T-cell (primary cell): ENCODE measurements around the gene POLR1E. TPM values are rescaled to one million over a fixed set of nuclear protein-coding genes. Genes with fewer than 3 reads are reported as not detected.
"Not testable (repeated sequence)": the region's sequence is repeated elsewhere in the genome, so short reads cannot be mapped to it uniquely, and the experiment has no call there.

Experiments
- ATAC-seq, 4 experiments: fragments of 200-7000 bp in 3 of 4; fragments of 150-1000 bp in 1 of 4; cut with Tn5 transposase; replicated peaks in 1 of 4; 1 replicate in 3 of 4; 2 replicates in 1 of 4; pipeline ENCODE4 v1.10.0; 2021; ENCODE audit warnings: moderate library complexity in 3 of 4, mild to moderate bottlenecking in 2 of 4, moderate number of reproducible peaks in 1 of 4
- CTCF ChIA-PET, 2 donors: fragments of 300-600 bp; sonication (Branson Sonifier 250); formaldehyde crosslinking; loops; one replicate each; lab custom pipeline; 2022; ENCODE audit warnings: antibody characterized with exemption in 2 of 2; lab: Charles Lee
- POLR2A ChIA-PET, 2 donors: fragments of 300-600 bp; sonication (Branson Sonifier 250); formaldehyde crosslinking; loops; one replicate each; lab custom pipeline; 2022; ENCODE audit warnings: antibody characterized with exemption in 2 of 2; lab: Charles Lee
- DNase-seq, 35 experiments: peaks; one replicate each; pipeline versions ENCODE4 v3.0.0 to v3.0.0-alpha.2; 2013 to 2023
- H3K27ac ChIP-seq: one replicate; pipeline ENCODE4 v1.5.1; 2013; ENCODE audit warnings: low read length
- H3K27me3 ChIP-seq, 2 experiments: replicated peaks in 1 of 2; 1 replicate in 1 of 2; 2 replicates in 1 of 2; pipeline versions ENCODE4 v1.6.1 to v1.7.0; 2013; ENCODE audit warnings: low read length in 1 of 2, mixed read lengths in 1 of 2; ENCODE audit not compliant: control insufficient read depth in 2 of 2, insufficient read depth in 2 of 2; ENCODE audit errors: extremely low read depth in 1 of 2
- H3K36me3 ChIP-seq, 2 donors: 1 replicate in 1 of 2; 2 replicates in 1 of 2; pipeline versions ENCODE4 v1.6.1 to v1.7.0; 2013; ENCODE audit warnings: low read length in 1 of 2; ENCODE audit not compliant: control insufficient read depth in 2 of 2, insufficient read depth in 1 of 2; ENCODE audit errors: extremely low read depth in 1 of 2
- H3K4me1 ChIP-seq, 2 experiments: 1 replicate in 1 of 2; 2 replicates in 1 of 2; pipeline versions ENCODE4 v1.6.1 to v1.7.0; 2013; ENCODE audit warnings: low read length in 2 of 2, mixed read lengths in 1 of 2; ENCODE audit not compliant: insufficient read depth in 2 of 2, control insufficient read depth in 1 of 2; ENCODE audit errors: extremely low read depth in 1 of 2
- H3K4me3 ChIP-seq, 2 donors: 1 replicate in 1 of 2; 2 replicates in 1 of 2; pipeline versions ENCODE4 v1.5.1 to v1.7.0; 2013; ENCODE audit warnings: mild to moderate bottlenecking in 2 of 2, low read length in 1 of 2, moderate library complexity in 1 of 2; ENCODE audit not compliant: control insufficient read depth in 1 of 2; ENCODE audit errors: extremely low read depth in 1 of 2
- H3K9me3 ChIP-seq: 2 replicates; pipeline ENCODE4 v1.7.0; 2013
- H3K27ac Mint-ChIP-seq, 2 donors: one replicate each; pipeline ENCODE4 v1.8.0; 2020 to 2021; ENCODE audit warnings: mild to moderate bottlenecking in 2 of 2, mixed read lengths in 2 of 2
- H3K27me3 Mint-ChIP-seq, 2 donors: one replicate each; pipeline ENCODE4 v1.8.0; 2021 to 2022; ENCODE audit warnings: mixed read lengths in 2 of 2
- H3K36me3 Mint-ChIP-seq: one replicate; pipeline ENCODE4 v1.8.0; 2021; ENCODE audit warnings: mixed read lengths
- H3K4me1 Mint-ChIP-seq, 3 donors: one replicate each; pipeline ENCODE4 v1.8.0; 2020 to 2022; ENCODE audit warnings: mixed read lengths in 3 of 3, mild to moderate bottlenecking in 1 of 3
- H3K4me3 Mint-ChIP-seq, 3 donors: one replicate each; pipeline ENCODE4 v1.8.0; 2020 to 2022; ENCODE audit warnings: mild to moderate bottlenecking in 3 of 3, mixed read lengths in 3 of 3, moderate library complexity in 3 of 3
- H3K9me3 Mint-ChIP-seq, 3 donors: one replicate each; pipeline ENCODE4 v1.8.0; 2020 to 2022; ENCODE audit warnings: mixed read lengths in 3 of 3
- WGBS: methylation state at CpG from one replicate; pipeline ENCODE4 v1.1.5; 2013; ENCODE audit warnings: missing lambda C conversion rate; ENCODE audit not compliant: insufficient coverage; 5-methylcytosine and 5-hydroxymethylcytosine counted together
- total RNA-seq, 35 experiments: library from RNA in 6 of 35; stranded (reverse) in 6 of 35; fragments of 120-200 nt in 1 of 35; gene quantifications; one replicate each; pipeline versions ENCODE4 v1.2.1 to v1.2.4 and lab custom pipeline; 2013 to 2026

The POLR1E gene
- total RNA-seq, 5 donors from 2014 or later (not counting 1 experiment from before 2014, with no cell fraction given) = 31.5 to 37.4 (median 35.0) TPM

DNA sequence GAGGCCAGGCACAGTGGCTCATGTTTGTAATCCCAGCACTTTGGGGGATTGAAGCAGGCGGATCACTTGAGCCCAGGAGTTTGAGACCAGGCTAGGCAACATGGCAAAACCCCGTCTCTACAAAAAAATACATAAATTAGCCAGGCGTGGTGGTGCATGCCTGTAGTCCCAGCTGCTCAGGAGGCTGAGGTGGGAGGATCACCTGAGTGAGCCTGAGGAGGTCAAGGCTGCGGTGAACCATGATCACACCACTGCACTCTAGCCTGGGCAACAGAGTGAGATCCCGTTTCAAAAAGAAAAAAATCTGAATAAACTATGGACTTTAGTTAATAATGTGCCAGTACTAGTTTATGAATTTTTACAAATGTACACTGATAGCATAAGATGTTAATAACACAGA, 24.3 kb downstream of the POLR1E start:
- H3K27me3 Mint-ChIP-seq, POLR2A ChIA-PET, H3K9me3 Mint-ChIP-seq, H3K27ac Mint-ChIP-seq, ATAC-seq, H3K4me3 Mint-ChIP-seq, H3K4me3 ChIP-seq, H3K9me3 ChIP-seq, H3K27ac ChIP-seq, CTCF ChIA-PET, H3K27me3 ChIP-seq, DNase-seq, H3K36me3 ChIP-seq: not testable (repeated sequence)
- Mint-ChIP-seq H3K36me3 (peaks cover 21% of the 10 kb centered on the region), H3K4me1 (peaks cover 0 to 17% (median 8%) of the 10 kb centered on the region in 3 donors)
- peaks cover 0 to 11% of the 10 kb centered on the region in 2 experiments for H3K4me1 ChIP-seq
- no CpG with 5 or more reads among the region's 5 CpGs for WGBS

DNA sequence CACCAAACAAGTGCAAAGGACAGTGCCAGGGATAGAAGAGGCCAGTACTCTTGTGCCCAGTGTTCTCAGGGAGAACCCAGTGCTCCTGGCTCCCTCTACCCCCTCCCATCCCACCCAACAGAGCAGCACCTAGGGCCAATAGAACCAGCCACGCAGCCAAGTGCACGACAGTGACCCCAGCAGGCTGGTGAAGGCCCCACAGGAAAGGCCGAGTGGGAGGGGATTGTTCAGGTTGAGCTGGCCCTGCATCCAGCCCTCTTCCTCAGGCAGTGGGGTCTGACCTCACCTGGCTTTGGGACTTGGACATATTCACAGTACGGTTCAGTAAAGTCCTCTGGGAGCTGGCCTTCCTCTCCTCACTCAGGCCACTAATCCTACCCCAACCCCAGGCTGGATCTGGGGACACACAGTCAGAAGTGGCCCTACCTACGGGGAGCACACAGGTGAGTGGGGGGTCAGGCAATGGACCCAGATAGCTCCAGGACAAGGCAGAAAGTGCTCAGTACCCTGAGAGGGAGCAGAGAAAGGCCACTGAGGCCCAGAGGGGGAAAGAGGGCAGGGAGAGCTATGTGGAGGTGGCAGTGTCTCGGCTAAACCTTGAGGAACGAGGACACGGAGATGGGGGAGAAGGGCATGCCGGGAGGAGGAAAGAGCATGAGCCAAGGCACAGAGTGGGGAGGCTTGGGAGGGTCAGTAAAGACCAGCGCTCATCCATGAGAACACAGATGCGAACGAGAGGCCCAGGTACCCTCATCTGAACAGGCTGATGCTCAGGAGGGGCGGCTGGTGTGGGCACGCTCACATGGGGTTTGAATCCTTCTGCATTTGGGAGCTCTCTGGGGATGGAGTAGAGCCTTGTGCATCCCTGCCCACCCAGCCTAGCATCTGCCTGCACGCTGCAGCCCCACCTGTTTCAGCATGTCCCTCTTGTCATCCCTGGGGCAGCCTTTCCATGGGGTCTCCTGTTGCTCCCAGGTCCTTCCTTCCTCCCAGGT, 25.6 kb downstream of the POLR1E start:
- DNase-seq (no peak), ATAC-seq (peak in 1 of 4 experiments; percentile 27)
- Mint-ChIP-seq H3K36me3 (peaks cover 22% of the 10 kb centered on the region), H3K9me3 (no peaks in the 10 kb centered on the region), H3K27ac (no peak overlapping the region), H3K27me3 (no peaks in the 10 kb centered on the region), H3K4me1 (peaks cover 0 to 12% (median 8%) of the 10 kb centered on the region in 3 donors), H3K4me3 (no peak overlapping the region)
- H3K36me3 ChIP-seq = peaks cover 4 to 8% of the 10 kb centered on the region in 2 donors
- H3K27ac ChIP-seq = no peak overlapping the region
- H3K4me1 ChIP-seq = peaks cover 0 to 10% of the 10 kb centered on the region in 2 experiments
- no peaks in the 10 kb centered on the region for H3K9me3 ChIP-seq
- H3K4me3 ChIP-seq = no peak overlapping the region
- CTCF ChIA-PET = interaction anchor here (0.5 to 1.2 kb wide), 3 partner anchors 7 to 1407 kb away, joined by 3 read pairs; no protein-coding TSS in a partner anchor
- POLR2A ChIA-PET = interaction anchor here in 1 of 2 donors (0.7 to 1.0 kb wide), 2 partner anchors 7 to 25 kb away, joined by 4 read pairs; no protein-coding TSS in a partner anchor
- no peaks in the 10 kb centered on the region for H3K27me3 ChIP-seq
- WGBS = 96% methylated on average over 11 of the region's 15 CpGs

DNA sequence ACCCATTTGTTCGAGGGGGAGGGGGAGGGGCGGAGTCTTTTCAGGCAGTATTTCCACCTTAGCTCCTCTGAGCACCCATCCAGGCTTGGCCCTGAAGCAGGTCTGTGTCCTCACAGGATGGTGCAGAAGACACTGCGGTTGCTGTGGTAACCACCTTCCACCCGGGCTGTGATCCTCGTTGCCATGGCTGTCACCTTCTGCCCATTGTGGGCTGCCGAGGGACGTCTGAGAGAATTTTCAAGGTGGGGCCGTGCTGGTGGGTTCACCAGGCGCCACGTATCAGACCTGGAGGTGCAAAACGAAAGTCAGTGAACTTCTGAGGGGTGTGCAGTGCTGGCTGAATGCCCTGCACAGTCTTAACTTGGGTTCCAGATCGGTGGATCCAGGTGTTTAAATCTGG, 26.7 kb downstream of the POLR1E start:
- Histone ChIP-seq H3K27me3 (no peaks in the 10 kb centered on the region), H3K36me3 (peaks cover 4 to 7% of the 10 kb centered on the region in 2 donors), H3K9me3 (no peaks in the 10 kb centered on the region), H3K4me3 (no peak overlapping the region), H3K4me1 (peaks cover 0 to 10% of the 10 kb centered on the region in 2 experiments), H3K27ac (no peak overlapping the region)
- ATAC-seq = peak; percentile 20 to 61 (median 39)
- peaks cover 14% of the 10 kb centered on the region for H3K36me3 Mint-ChIP-seq
- DNase-seq = peak in 31 of 35 experiments; percentile 7 to 67 (median 31)
- H3K27me3 Mint-ChIP-seq = no peaks in the 10 kb centered on the region
- WGBS = 63% methylated on average over 9 of the region's 12 CpGs
- ChIA-PET POLR2A (interaction anchor here in 1 of 2 donors (0.7 to 1.0 kb wide), 2 partner anchors 9 to 26 kb away, joined by 4 read pairs; no protein-coding TSS in a partner anchor), CTCF (interaction anchor here in 1 of 2 donors (0.5 to 1.0 kb wide), 2 partner anchors 8 to 1408 kb away, joined by 3 read pairs; no protein-coding TSS in a partner anchor)
- no peak overlapping the region for H3K4me3 Mint-ChIP-seq
- H3K4me1 Mint-ChIP-seq = peaks cover 0 to 5% (median 3%) of the 10 kb centered on the region in 3 donors
- H3K9me3 Mint-ChIP-seq = no peaks in the 10 kb centered on the region
- H3K27ac Mint-ChIP-seq = no peak overlapping the region

DNA sequence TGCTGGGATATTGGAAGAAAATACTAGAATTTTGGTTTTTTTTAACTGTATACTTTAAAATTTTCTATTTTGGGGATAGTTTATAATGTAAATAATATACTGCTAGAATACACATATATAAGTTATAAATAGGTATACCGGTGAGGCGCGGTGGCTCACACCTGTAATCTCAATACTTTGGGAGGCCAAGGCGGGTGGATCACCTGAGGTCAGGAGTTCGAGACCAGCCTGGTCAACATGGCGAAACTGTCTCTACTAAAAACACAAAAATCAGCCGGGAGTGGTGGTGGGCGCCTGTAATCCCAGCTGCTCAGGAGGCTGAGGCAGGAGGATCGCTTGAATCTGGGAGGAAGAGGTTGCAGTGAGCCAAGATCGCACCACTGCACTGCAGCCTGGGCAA, 28.7 kb downstream of the POLR1E start:
- ATAC-seq, H3K27me3 Mint-ChIP-seq, H3K36me3 ChIP-seq, H3K4me3 Mint-ChIP-seq, H3K4me3 ChIP-seq, H3K4me1 ChIP-seq, POLR2A ChIA-PET, H3K27ac ChIP-seq, CTCF ChIA-PET, H3K9me3 Mint-ChIP-seq, DNase-seq, H3K4me1 Mint-ChIP-seq, H3K27me3 ChIP-seq, H3K27ac Mint-ChIP-seq, H3K9me3 ChIP-seq: not testable (repeated sequence)
- WGBS = no CpG with 5 or more reads among the region's 10 CpGs
- H3K36me3 Mint-ChIP-seq = peaks cover 14% of the 10 kb centered on the region

DNA sequence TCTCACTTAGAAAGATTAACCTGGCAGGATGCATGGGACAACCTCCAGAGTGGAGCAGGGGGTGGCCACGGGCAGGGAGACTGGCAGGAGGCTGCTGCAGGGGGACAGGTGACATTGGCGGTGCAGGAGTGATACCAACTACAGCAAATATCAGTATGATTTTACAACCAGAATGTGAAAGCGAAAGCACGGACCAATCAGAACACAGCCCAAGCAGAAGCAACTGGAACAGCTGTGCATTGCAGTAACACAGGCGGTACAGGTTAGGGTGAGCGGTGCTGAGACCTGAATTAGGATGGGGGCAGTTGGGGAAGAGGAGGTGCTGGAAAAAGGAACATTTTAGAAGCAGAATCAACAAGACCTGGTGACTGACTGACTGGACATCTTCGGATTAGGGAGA, 29.3 kb downstream of the POLR1E start:
- H3K27ac ChIP-seq = no peak overlapping the region
- H3K27me3 ChIP-seq = no peaks in the 10 kb centered on the region
- H3K36me3 ChIP-seq = peaks cover 0 to 5% of the 10 kb centered on the region in 2 donors
- no peaks in the 10 kb centered on the region for H3K9me3 ChIP-seq
- ChIA-PET CTCF (no interaction called here), POLR2A (no interaction called here)
- no peak overlapping the region for H3K4me3 ChIP-seq
- H3K4me1 Mint-ChIP-seq = no peaks in the 10 kb centered on the region
- H3K36me3 Mint-ChIP-seq = peaks cover 16% of the 10 kb centered on the region
- ATAC-seq (no peak), DNase-seq (no peak)
- WGBS = 93% methylated on average over 6 of the region's 7 CpGs
- H3K4me3 Mint-ChIP-seq = no peak overlapping the region
- H3K27ac Mint-ChIP-seq = no peak overlapping the region
- no peaks in the 10 kb centered on the region for H3K27me3 Mint-ChIP-seq
- peaks cover 0 to 10% of the 10 kb centered on the region in 2 experiments for H3K4me1 ChIP-seq
- no peaks in the 10 kb centered on the region for H3K9me3 Mint-ChIP-seq

DNA sequence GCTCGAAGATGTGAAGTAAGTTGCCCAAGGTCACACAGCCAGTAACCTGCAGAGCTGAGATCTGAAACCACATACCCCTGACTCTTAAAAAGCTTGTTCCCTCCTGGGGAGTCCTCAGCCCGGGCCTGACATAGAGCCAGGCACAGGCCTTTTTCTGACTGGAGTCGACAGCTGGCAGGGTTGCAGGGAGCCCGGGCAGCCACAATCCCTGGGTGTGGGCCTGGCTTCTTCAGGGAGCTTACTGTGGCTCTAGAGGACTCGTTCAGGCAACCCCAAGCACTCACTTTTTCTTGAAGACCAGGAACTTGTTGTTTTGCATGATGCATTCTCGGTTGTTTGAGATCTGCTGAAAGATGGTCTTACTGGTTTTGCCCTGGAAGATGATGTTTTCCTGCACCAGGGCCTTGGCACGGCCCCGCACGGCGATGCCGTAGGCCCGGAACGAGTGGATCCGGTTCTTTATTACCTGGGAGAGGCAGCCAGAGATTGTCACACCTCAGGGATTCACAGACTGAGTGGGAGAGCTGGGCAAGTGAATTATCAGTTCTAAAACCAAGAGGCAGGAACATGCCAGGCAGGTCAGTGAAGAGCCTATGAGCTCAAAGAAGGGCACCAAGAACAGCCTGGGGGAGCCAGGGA, 30.0 kb downstream of the POLR1E start:
- H3K36me3 ChIP-seq = peaks cover 0 to 2% of the 10 kb centered on the region in 2 donors
- no peaks in the 10 kb centered on the region for H3K27me3 ChIP-seq
- H3K9me3 ChIP-seq = no peaks in the 10 kb centered on the region
- WGBS = 94% methylated on average over 12 of the region's 14 CpGs
- Mint-ChIP-seq H3K27me3 (no peaks in the 10 kb centered on the region), H3K4me3 (no peak overlapping the region), H3K4me1 (no peaks in the 10 kb centered on the region), H3K36me3 (peaks cover 19% of the 10 kb centered on the region), H3K9me3 (no peaks in the 10 kb centered on the region), H3K27ac (no peak overlapping the region)
- ChIA-PET CTCF (no interaction called here), POLR2A (no interaction called here)
- no peak overlapping the region for H3K27ac ChIP-seq
- DNase-seq = no peak
- ATAC-seq = no peak
- H3K4me3 ChIP-seq = no peak overlapping the region
- peaks cover 0 to 10% of the 10 kb centered on the region in 2 experiments for H3K4me1 ChIP-seq
